Endothelial cell of umbilical vein (primary cell): ENCODE results near the gene POU6F1. TPM values are rescaled to one million over a fixed set of nuclear protein-coding genes. Genes with fewer than 3 reads are reported as not detected.

ENCODE experiments used
- BruUV-seq: library from RNA; stranded (reverse); fragments of 400-500 nt; replicated peaks from 2 replicates; lab custom pipeline; 2021; lab: Mats Ljungman, UMichigan
- CTCF ChIA-PET: fragments of 300-600, 350-600 bp; sonication (Branson Sonifier 250); formaldehyde crosslinking; loops from one replicate; lab custom pipeline; 2021; ENCODE audit warnings: antibody characterized with exemption, inconsistent platforms; lab: Charles Lee
- POLR2A ChIA-PET: fragments of 300-600, 350-600 bp; sonication (Branson Sonifier 250); formaldehyde crosslinking; loops from one replicate; lab custom pipeline; 2021; ENCODE audit warnings: antibody characterized with exemption, inconsistent platforms; lab: Charles Lee
- DNase-seq: peaks from one replicate; pipeline ENCODE4 v3.0.0-alpha.2; 2011; ENCODE audit warnings: low read depth, low spot score
- FAIRE-seq: peaks from 2 replicates; lab custom pipeline; 2011; peaks lifted over from hg19 to GRCh38; lab: Jason Lieb, UNC
- H2AFZ ChIP-seq: 2 replicates; pipeline ENCODE4 v1.6.0; 2012; ENCODE audit warnings: low read depth, low read length, control low read depth, inconsistent platforms
- H3K27ac ChIP-seq: 2 replicates; pipeline ENCODE4 v1.5.1; 2011; ENCODE audit warnings: low read depth, mild to moderate bottlenecking, control low read depth, low read length, moderate library complexity; ENCODE audit not compliant: insufficient read depth
- H3K27me3 ChIP-seq, 2 experiments: 2 replicates each; pipeline versions ENCODE4 v1.6.0 to v1.6.1; 2011; ENCODE audit warnings: low read length in 2 of 2, mixed read lengths in 1 of 2; ENCODE audit not compliant: control insufficient read depth in 2 of 2, insufficient read depth in 2 of 2
- H3K36me3 ChIP-seq, 2 experiments: 2 replicates in 1 of 2; 3 replicates in 1 of 2; pipeline ENCODE4 v1.5.1; 2011; ENCODE audit warnings: low read length in 2 of 2, mild to moderate bottlenecking in 1 of 2, moderate library complexity in 1 of 2; ENCODE audit not compliant: control insufficient read depth in 2 of 2, insufficient read depth in 2 of 2; ENCODE audit errors: extremely low read depth in 1 of 2
- H3K4me1 ChIP-seq: 3 replicates; pipeline ENCODE4 v1.5.1; 2011; ENCODE audit warnings: mild to moderate bottlenecking, low read length; ENCODE audit not compliant: control insufficient read depth, insufficient read depth; ENCODE audit errors: extremely low read depth
- H3K4me2 ChIP-seq: 2 replicates; pipeline ENCODE4 v1.6.1; 2011; ENCODE audit warnings: low read length, control low read depth, mixed read lengths; ENCODE audit not compliant: insufficient read depth
- H3K4me3 ChIP-seq, 3 experiments: fragments of 200-600 bp in 1 of 3; sonication (generic), shearing (Covaris generic) in 1 of 3; replicated peaks in 1 of 3; 2 replicates each; pipeline ENCODE4 v1.5.1; 2011 to 2016; ENCODE audit warnings: control low read depth in 3 of 3, low read length in 3 of 3, mild to moderate bottlenecking in 2 of 3, inconsistent platforms in 1 of 3, low read depth in 1 of 3, moderate library complexity in 1 of 3; ENCODE audit not compliant: insufficient read depth in 1 of 3
- H3K79me2 ChIP-seq: 2 replicates; pipeline ENCODE4 v1.6.0; 2012; ENCODE audit warnings: low read length, inconsistent platforms; ENCODE audit not compliant: control insufficient read depth, insufficient read depth
- H3K9ac ChIP-seq: replicated peaks from 2 replicates; pipeline ENCODE3; 2011; ENCODE audit warnings: low read length, control low read depth; ENCODE audit not compliant: insufficient read depth; ENCODE audit errors: extremely low read depth
- H3K9me1 ChIP-seq: replicated peaks from 3 replicates; pipeline ENCODE4 v1.6.0; 2011; ENCODE audit warnings: mild to moderate bottlenecking, low read length; ENCODE audit not compliant: control insufficient read depth, insufficient read depth; ENCODE audit errors: extremely low read depth
- H3K9me3 ChIP-seq: replicated peaks from 2 replicates; pipeline ENCODE4 v1.5.1; 2012; ENCODE audit warnings: low read length, inconsistent platforms; ENCODE audit not compliant: control insufficient read depth, insufficient read depth
- H4K20me1 ChIP-seq: replicated peaks from 2 replicates; pipeline ENCODE3; 2011; ENCODE audit warnings: mild to moderate bottlenecking, low read length; ENCODE audit not compliant: control insufficient read depth, insufficient read depth; ENCODE audit errors: extremely low read depth
- CTCF ChIP-seq, 2 donors: IDR thresholded peaks; 1 replicate in 1 of 2; 2 replicates in 1 of 2; pipeline ENCODE4 v1.5.1; 2011; ENCODE audit warnings: low read length in 2 of 2, mild to moderate bottlenecking in 2 of 2, moderate library complexity in 2 of 2, control low read depth in 1 of 2, inconsistent platforms in 1 of 2, low read depth in 1 of 2; ENCODE audit not compliant: insufficient read depth in 1 of 2; ENCODE audit errors: extremely low read depth in 1 of 2
- EZH2 ChIP-seq: IDR thresholded peaks from 2 replicates; pipeline ENCODE4 v1.6.1; 2012; ENCODE audit warnings: borderline replicate concordance, low read depth, mild to moderate bottlenecking, moderate library complexity, low read length, inconsistent platforms; ENCODE audit not compliant: severe bottlenecking
- FOS ChIP-seq: IDR thresholded peaks from 2 replicates; pipeline ENCODE4 v1.6.1; 2011; ENCODE audit warnings: mild to moderate bottlenecking, low read length, moderate library complexity, borderline replicate concordance; ENCODE audit not compliant: insufficient read depth
- GATA2 ChIP-seq: IDR thresholded peaks from 2 replicates; pipeline ENCODE4 v1.7.0; 2011; ENCODE audit warnings: low read depth, mild to moderate bottlenecking, moderate library complexity, mixed read lengths, low read length; ENCODE audit not compliant: insufficient read length, insufficient read depth
- JUN ChIP-seq: IDR thresholded peaks from 2 replicates; pipeline ENCODE4 v1.6.1; 2011; ENCODE audit warnings: borderline replicate concordance, low read depth; ENCODE audit not compliant: insufficient read length, insufficient read depth
- MAX ChIP-seq: IDR thresholded peaks from 2 replicates; pipeline ENCODE4 v1.6.1; 2011; ENCODE audit not compliant: insufficient read depth, insufficient read length
- MYC ChIP-seq: IDR thresholded peaks from one replicate; pipeline ENCODE4 v1.6.1; 2011; ENCODE audit warnings: mild to moderate bottlenecking, low read depth, low read length
- POLR2A ChIP-seq: IDR thresholded peaks from 2 replicates; pipeline ENCODE4 v1.6.1; 2012; ENCODE audit warnings: low read depth, mild to moderate bottlenecking, control low read depth, low read length
- POLR2AphosphoS5 ChIP-seq: IDR thresholded peaks from 2 replicates; pipeline ENCODE4 v1.6.1; 2012; ENCODE audit warnings: low read depth, mild to moderate bottlenecking, control low read depth, low read length, moderate library complexity; ENCODE audit not compliant: insufficient read depth
- dilution Hi-C: fragments of 300-500 bp; cut with MboI; formaldehyde crosslinking; loops from one replicate; pipeline ENCODE4 v1.15.0; 2019; ENCODE audit warnings: low sequenced_read_pairs; ENCODE audit not compliant: extremely low pct_ligation_motif_present
- intact Hi-C: fragments of 100-400 bp; cut with micrococcal nuclease; formaldehyde crosslinking; loops from one replicate; pipeline ENCODE4 v1.10.0; 2022
- polyA plus RNA-seq, 4 experiments: library from polyadenylated mRNA; depleted of rRNA in 3 of 4; stranded (reverse) in 3 of 4; unstranded in 1 of 4; fragments of >200 nt; gene quantifications; 2 replicates each; pipeline versions ENCODE4 v1.2.1 to v1.2.3, GENCODE V29; 2011 to 2012; ENCODE audit warnings: missing spikeins in 1 of 4
- total RNA-seq: library from RNA; stranded (reverse); gene quantifications from 2 replicates; pipeline ENCODE4 v1.2.3, GENCODE V29; 2021

The POU6F1 gene
- total and polyA plus RNA-seq, 2 donors (not counting 3 experiments of a cell fraction or from before 2014, with no cell fraction given): 5.4 to 14.4 TPM

- H3K9ac ChIP-seq: no peak overlapping the region
- dilution Hi-C loops (no loop called here), intact Hi-C loops (loop anchor here (2.0 kb wide), 1 partner anchor 17 kb away; no protein-coding TSS in a partner anchor)
- peaks cover 2% of the 10 kb centered on the region for H3K4me1 ChIP-seq
- no peak for DNase-seq
- no peak overlapping the region for H2AFZ ChIP-seq
- ChIA-PET POLR2A (interaction anchor here (1.1 kb wide), 1 partner anchor 24 kb away, joined by 3 read pairs; the partner anchor contains the start of gene DAZAP2), CTCF (interaction anchor here (1.0 to 4.8 kb wide), 4 partner anchors 11 to 77 kb away, joined by 4 to 24 read pairs (median 8); no protein-coding TSS in a partner anchor)
- peaks cover 32% of the 10 kb centered on the region for H3K79me2 ChIP-seq
- no peak for TF ChIP-seq POLR2A
- no peak for TF ChIP-seq EZH2
- no peak for TF ChIP-seq POLR2AphosphoS5
- TF ChIP-seq CTCF (IDR thresholded peaks at IDR 0.05; ENCODE audit: extremely low read depth in 1 of 2, insufficient read depth in 1 of 2, low read depth in 1 of 2, low read length in 2 of 2): no peak
- no peak for TF ChIP-seq FOS
- no peak for TF ChIP-seq MAX
- TF ChIP-seq MYC: no peak
- no peak for TF ChIP-seq JUN
- TF ChIP-seq GATA2: no peak
- H3K4me3 ChIP-seq: no peak overlapping the region
- no TSS peak for BruUV-seq
- no peaks in the 10 kb centered on the region for H4K20me1 ChIP-seq
- no peak overlapping the region for H3K27ac ChIP-seq
- H3K36me3 ChIP-seq: no peaks in the 10 kb centered on the region
- no peak for FAIRE-seq
- no peak overlapping the region for H3K4me2 ChIP-seq
- no peaks in the 10 kb centered on the region for H3K9me1 ChIP-seq
- no peaks in the 10 kb centered on the region for H3K27me3 ChIP-seq
- H3K9me3 ChIP-seq: no peaks in the 10 kb centered on the region
These were observed 45.5 kb upstream of the POU6F1 start for GRCh38 chr12:51263341-51263740.
